Activated B cell treated with CpG ODN at 0.5 μM for 24 hours (primary cell): ENCODE data around the gene BMERB1. TPM values are rescaled to one million over a fixed set of nuclear protein-coding genes. Genes with fewer than 3 reads are reported as not detected.

ENCODE experiments used
- ATAC-seq: fragments of 200-7000 bp; cut with Tn5 transposase; one replicate; pipeline ENCODE4 v1.10.0; 2021; ENCODE audit warnings: low read depth, mild to moderate bottlenecking, moderate library complexity
- CTCF ChIA-PET: fragments of 350-600 bp; sonication (Branson Sonifier 250); formaldehyde crosslinking; loops from one replicate; lab custom pipeline; 2021; ENCODE audit warnings: antibody characterized with exemption; lab: Charles Lee
- POLR2A ChIA-PET: fragments of 350-600 bp; sonication (Branson Sonifier 250); formaldehyde crosslinking; loops from one replicate; lab custom pipeline; 2021; ENCODE audit warnings: antibody characterized with exemption; lab: Charles Lee
- DNase-seq: peaks from one replicate; pipeline ENCODE4 v3.0.0; 2022
- H3K27ac Mint-ChIP-seq: one replicate; pipeline ENCODE4 v1.8.0; 2020; ENCODE audit warnings: mixed read lengths
- H3K27me3 Mint-ChIP-seq: one replicate; pipeline ENCODE4 v1.8.0; 2021; ENCODE audit warnings: mixed read lengths
- H3K36me3 Mint-ChIP-seq: one replicate; pipeline ENCODE4 v1.8.0; 2021; ENCODE audit warnings: low read depth, mixed read lengths
- H3K4me1 Mint-ChIP-seq: one replicate; pipeline ENCODE4 v1.8.0; 2021; ENCODE audit warnings: mixed read lengths
- H3K4me3 Mint-ChIP-seq: one replicate; pipeline ENCODE4 v1.8.0; 2020; ENCODE audit warnings: mild to moderate bottlenecking, mixed read lengths
- H3K9me3 Mint-ChIP-seq: one replicate; pipeline ENCODE4 v1.8.0; 2020; ENCODE audit warnings: mixed read lengths
- CTCF ChIP-seq: fragments of 200-600 bp; IDR thresholded peaks from one replicate; pipeline ENCODE4 v1.8.0; 2022; ENCODE audit warnings: antibody characterized with exemption, mild to moderate bottlenecking
- intact Hi-C: fragments of 100-400 bp; cut with micrococcal nuclease; formaldehyde crosslinking; loops from one replicate; pipeline ENCODE4 v1.15.1; 2024
- total RNA-seq: library from RNA; stranded (reverse); gene quantifications from 2 replicates; pipeline ENCODE4 v1.2.3, GENCODE V29; 2022

Gene BMERB1
- total RNA-seq, 1 donor from 2014 or later: 7.1 TPM

- H3K4me1 Mint-ChIP-seq: no peaks in the 10 kb centered on the region
- H3K9me3 Mint-ChIP-seq: no peaks in the 10 kb centered on the region
- ChIA-PET CTCF (no interaction called here), POLR2A (no interaction called here)
- DNase-seq (no peak), ATAC-seq (no peak)
- intact Hi-C loops: no loop called here
- TF ChIP-seq CTCF: no peak
- no peaks in the 10 kb centered on the region for H3K36me3 Mint-ChIP-seq
- H3K27me3 Mint-ChIP-seq: no peaks in the 10 kb centered on the region
- no peak overlapping the region for H3K27ac Mint-ChIP-seq
- H3K4me3 Mint-ChIP-seq: no peak overlapping the region
These were observed 114.1 kb downstream of the BMERB1 start for GRCh38 chr16:15548482-15548891.

GRCh38 chr16:15552507-15552906 is 118.1 kb downstream of the BMERB1 start:
- intact Hi-C loops: loop anchor here (10.0 kb wide), 1 partner anchor 62 kb away; no protein-coding TSS in a partner anchor
- POLR2A ChIA-PET: no interaction called here

GRCh38 chr16:15553313-15554088 is 119.1 kb downstream of the BMERB1 start:
- H3K27ac Mint-ChIP-seq: no peak overlapping the region
- no peak for TF ChIP-seq CTCF
- no peaks in the 10 kb centered on the region for H3K27me3 Mint-ChIP-seq
- H3K36me3 Mint-ChIP-seq: no peaks in the 10 kb centered on the region
- no peaks in the 10 kb centered on the region for H3K9me3 Mint-ChIP-seq
- no peak overlapping the region for H3K4me3 Mint-ChIP-seq
- no peak for ATAC-seq
- H3K4me1 Mint-ChIP-seq: no peaks in the 10 kb centered on the region
- POLR2A ChIA-PET: no interaction called here
- CTCF ChIA-PET: no interaction called here
- DNase-seq: no peak
- intact Hi-C loops: loop anchor here (10.0 kb wide), 1 partner anchor 61 kb away; no protein-coding TSS in a partner anchor

More at GRCh38 chr16:15552507-15552906, 118.1 kb downstream of the BMERB1 start:
- Mint-ChIP-seq H3K4me3 (no peak overlapping the region), H3K9me3 (no peaks in the 10 kb centered on the region), H3K36me3 (no peaks in the 10 kb centered on the region), H3K27ac (no peak overlapping the region), H3K4me1 (no peaks in the 10 kb centered on the region), H3K27me3 (no peaks in the 10 kb centered on the region)
- DNase-seq (no peak), ATAC-seq (no peak)
- CTCF ChIA-PET: no interaction called here
- TF ChIP-seq CTCF: no peak

- ChIA-PET CTCF (no interaction called here), POLR2A (no interaction called here)
- H3K4me1 Mint-ChIP-seq: no peaks in the 10 kb centered on the region
- no peak for TF ChIP-seq CTCF
- no peaks in the 10 kb centered on the region for H3K27me3 Mint-ChIP-seq
- no peaks in the 10 kb centered on the region for H3K9me3 Mint-ChIP-seq
- no peak overlapping the region for H3K4me3 Mint-ChIP-seq
- ATAC-seq: no peak
- DNase-seq: no peak
- intact Hi-C loops: loop anchor here (10.0 kb wide), 1 partner anchor 59 kb away; no protein-coding TSS in a partner anchor
- no peaks in the 10 kb centered on the region for H3K36me3 Mint-ChIP-seq
- no peak overlapping the region for H3K27ac Mint-ChIP-seq
These were observed 121.7 kb downstream of the BMERB1 start for GRCh38 chr16:15556130-15556529.

GRCh38 chr16:15557258-15557657 is 122.9 kb downstream of the BMERB1 start:
- Mint-ChIP-seq H3K4me1 (no peaks in the 10 kb centered on the region), H3K36me3 (no peaks in the 10 kb centered on the region), H3K4me3 (no peak overlapping the region), H3K27ac (no peak overlapping the region), H3K27me3 (no peaks in the 10 kb centered on the region), H3K9me3 (no peaks in the 10 kb centered on the region)
- DNase-seq (no peak), ATAC-seq (no peak)
- intact Hi-C loops: loop anchor here (10.0 kb wide), 1 partner anchor 58 kb away; no protein-coding TSS in a partner anchor
- ChIA-PET POLR2A (no interaction called here), CTCF (no interaction called here)
- no peak for TF ChIP-seq CTCF
